HEK293 (cell line): ENCODE data around the gene CEP83.

Source experiments
- CTCF ChIA-PET: fragments of 350-600 bp; formaldehyde crosslinking; extraction: SDS; loops from one replicate; lab custom pipeline; 2021; ENCODE audit warnings: antibody characterized with exemption; lab: Yijun Ruan, JAX
- POLR2A ChIA-PET: fragments of 300-600 bp; formaldehyde crosslinking; extraction: SDS; loops from one replicate; lab custom pipeline; 2020; ENCODE audit warnings: antibody characterized with exemption, inconsistent platforms; lab: Yijun Ruan, JAX
- H3K27ac ChIP-seq: fragments of 200-500 bp; sonication (Bioruptor generic); 2 replicates; pipeline ENCODE4 v1.5.1; 2014; ENCODE audit warnings: low read depth, low read length, control low read depth, inconsistent platforms; ENCODE audit errors: extremely low read depth
- H3K36me3 ChIP-seq, 2 experiments: fragments of 200-500 bp in 1 of 2; sonication (Bioruptor generic) in 1 of 2; 1 replicate in 1 of 2; 2 replicates in 1 of 2; pipeline ENCODE4 v1.5.1; 2014 to 2017; ENCODE audit warnings: inconsistent platforms in 2 of 2, low read length in 2 of 2; ENCODE audit not compliant: control insufficient read depth in 2 of 2, insufficient read depth in 1 of 2
- H3K4me1 ChIP-seq: fragments of 200-500 bp; sonication (Bioruptor generic); 2 replicates; pipeline ENCODE4 v1.5.1; 2014; ENCODE audit warnings: mild to moderate bottlenecking, low read length, inconsistent platforms; ENCODE audit not compliant: control insufficient read depth, insufficient read depth
- H3K4me3 ChIP-seq: 2 replicates; pipeline ENCODE4 v1.5.1; 2011; ENCODE audit warnings: low read depth, mild to moderate bottlenecking, control low read depth, low read length, moderate library complexity
- H3K9me3 ChIP-seq: fragments of 200-500 bp; sonication (Bioruptor generic); 2 replicates; pipeline ENCODE4 v1.5.1; 2014; ENCODE audit warnings: low read depth, low read length, inconsistent platforms; ENCODE audit not compliant: control insufficient read depth, insufficient read depth
- FEZF1 ChIP-seq: fragments of 450-650 bp; formaldehyde crosslinking; IDR thresholded peaks from 2 replicates; pipeline ENCODE4 v1.5.1; 2016; ENCODE audit warnings: missing biosample characterization, missing genetic modification characterization
- KLF1 ChIP-seq: fragments of 450-650 bp; formaldehyde crosslinking; IDR thresholded peaks from 2 replicates; pipeline ENCODE4 v1.5.1; 2016; ENCODE audit warnings: missing biosample characterization, missing genetic modification characterization
- ZBTB1 ChIP-seq: fragments of 450-650 bp; formaldehyde crosslinking; IDR thresholded peaks from 2 replicates; pipeline ENCODE4 v1.5.1; 2016; ENCODE audit warnings: missing biosample characterization, missing genetic modification characterization
- ZBTB21 ChIP-seq: fragments of 450-650 bp; formaldehyde crosslinking; IDR thresholded peaks from 2 replicates; pipeline ENCODE4 v1.5.1; 2017; ENCODE audit warnings: missing biosample characterization, missing genetic modification characterization
- ZNF169 ChIP-seq: fragments of 450-650 bp; formaldehyde crosslinking; IDR thresholded peaks from 2 replicates; pipeline ENCODE4 v1.5.1; 2016; ENCODE audit warnings: missing biosample characterization, missing genetic modification characterization
- ZNF211 ChIP-seq: fragments of 450-650 bp; formaldehyde crosslinking; IDR thresholded peaks from 2 replicates; pipeline ENCODE4 v1.5.1; 2016; ENCODE audit warnings: low read depth, missing biosample characterization, missing genetic modification characterization
- ZNF37A ChIP-seq: fragments of 450-650 bp; IDR thresholded peaks from 2 replicates; pipeline ENCODE4 v1.5.1; 2018; ENCODE audit warnings: missing biosample characterization, missing genetic modification characterization
- ZNF530 ChIP-seq: fragments of 450-650 bp; formaldehyde crosslinking; IDR thresholded peaks from 2 replicates; pipeline ENCODE4 v1.5.1; 2016; ENCODE audit warnings: low read depth, missing biosample characterization, missing genetic modification characterization
- ZNF610 ChIP-seq: fragments of 450-650 bp; formaldehyde crosslinking; IDR thresholded peaks from 2 replicates; pipeline ENCODE4 v1.5.1; 2016; ENCODE audit warnings: missing biosample characterization, missing genetic modification characterization, borderline replicate concordance
- ZNF629 ChIP-seq: fragments of 450-650 bp; formaldehyde crosslinking; IDR thresholded peaks from 2 replicates; pipeline ENCODE4 v1.5.1; 2017; ENCODE audit warnings: missing biosample characterization, missing genetic modification characterization
- ZNF707 ChIP-seq: fragments of 450-650 bp; formaldehyde crosslinking; IDR thresholded peaks from 2 replicates; pipeline ENCODE4 v1.5.1; 2016; ENCODE audit warnings: missing biosample characterization, missing genetic modification characterization
- ZNF747 ChIP-seq: fragments of 450-650 bp; formaldehyde crosslinking; IDR thresholded peaks from 2 replicates; pipeline ENCODE4 v1.5.1; 2016; ENCODE audit warnings: missing biosample characterization, missing genetic modification characterization
- ZNF768 ChIP-seq: fragments of 450-650 bp; formaldehyde crosslinking; IDR thresholded peaks from 2 replicates; pipeline ENCODE4 v1.5.1; 2018; ENCODE audit warnings: missing biosample characterization, mild to moderate bottlenecking, missing genetic modification characterization
- ZNF785 ChIP-seq: fragments of 450-650 bp; formaldehyde crosslinking; IDR thresholded peaks from 2 replicates; pipeline ENCODE4 v1.5.1; 2016; ENCODE audit warnings: missing biosample characterization, missing genetic modification characterization
- TF ChIP-seq, protein P1 (sequence below): fragments of 450-650 bp; formaldehyde crosslinking; IDR thresholded peaks from 2 replicates; pipeline ENCODE4 v1.5.1; 2016; ENCODE audit warnings: missing biosample characterization, missing genetic modification characterization
- TF ChIP-seq, protein P2 (sequence below): fragments of 450-650 bp; formaldehyde crosslinking; IDR thresholded peaks from 2 replicates; pipeline ENCODE4 v1.5.1; 2017; ENCODE audit warnings: missing biosample characterization, missing genetic modification characterization
- TF ChIP-seq, protein P3 (sequence below): fragments of 450-650 bp; formaldehyde crosslinking; IDR thresholded peaks from 2 replicates; pipeline ENCODE4 v1.5.1; 2016; ENCODE audit warnings: missing biosample characterization, missing genetic modification characterization, borderline replicate concordance
- TF ChIP-seq, protein P4 (sequence below): fragments of 450-650 bp; formaldehyde crosslinking; conservative IDR thresholded peaks from 2 replicates; pipeline ENCODE4 v1.5.1; 2016; ENCODE audit warnings: low read depth, missing biosample characterization, missing genetic modification characterization

CEP83 gene

DNA sequence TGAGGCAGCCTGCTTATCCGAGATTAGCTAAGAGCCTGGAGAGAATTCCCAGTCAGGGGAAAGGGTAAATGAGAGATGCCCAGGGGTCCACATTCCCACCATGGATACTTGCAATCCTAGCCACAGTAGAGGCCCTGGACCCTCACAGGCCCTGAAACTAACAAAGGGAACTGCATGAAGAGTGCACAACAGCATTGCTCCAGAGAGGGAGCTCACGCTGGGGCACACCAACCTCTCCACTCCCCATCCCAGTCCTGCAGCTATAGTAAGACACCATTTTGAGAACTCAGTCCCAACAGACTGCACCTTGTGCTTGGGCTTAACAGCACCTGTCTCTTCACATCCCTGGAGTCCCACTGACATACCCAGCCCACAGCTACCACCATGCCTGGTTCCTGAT is 30.5 kb downstream of the CEP83 start (continued):
- TF ChIP-seq ZNF707 (tag by site-specific recombination) (no peak), ZNF211 (tag by site-specific recombination) (no peak), KLF1 (tag by site-specific recombination) (no peak), ZNF768 (tag by site-specific recombination) (no peak), ZNF747 (tag by site-specific recombination) (no peak)
- TF ChIP-seq, protein P1, sequence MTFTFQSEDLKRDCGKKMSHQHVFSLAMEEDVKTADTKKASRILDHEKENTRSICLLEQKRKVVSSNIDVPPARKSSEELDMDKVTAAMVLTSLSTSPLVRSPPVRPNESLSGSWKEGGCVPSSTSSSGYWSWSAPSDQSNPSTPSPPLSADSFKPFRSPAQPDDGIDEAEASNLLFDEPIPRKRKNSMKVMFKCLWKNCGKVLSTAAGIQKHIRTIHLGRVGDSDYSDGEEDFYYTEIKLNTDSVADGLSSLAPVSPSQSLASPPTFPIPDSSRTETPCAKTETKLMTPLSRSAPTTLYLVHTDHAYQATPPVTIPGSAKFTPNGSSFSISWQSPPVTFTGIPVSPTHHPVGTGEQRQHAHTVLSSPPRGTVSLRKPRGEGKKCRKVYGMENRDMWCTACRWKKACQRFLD (tag by site-specific recombination), result no peak

DNA sequence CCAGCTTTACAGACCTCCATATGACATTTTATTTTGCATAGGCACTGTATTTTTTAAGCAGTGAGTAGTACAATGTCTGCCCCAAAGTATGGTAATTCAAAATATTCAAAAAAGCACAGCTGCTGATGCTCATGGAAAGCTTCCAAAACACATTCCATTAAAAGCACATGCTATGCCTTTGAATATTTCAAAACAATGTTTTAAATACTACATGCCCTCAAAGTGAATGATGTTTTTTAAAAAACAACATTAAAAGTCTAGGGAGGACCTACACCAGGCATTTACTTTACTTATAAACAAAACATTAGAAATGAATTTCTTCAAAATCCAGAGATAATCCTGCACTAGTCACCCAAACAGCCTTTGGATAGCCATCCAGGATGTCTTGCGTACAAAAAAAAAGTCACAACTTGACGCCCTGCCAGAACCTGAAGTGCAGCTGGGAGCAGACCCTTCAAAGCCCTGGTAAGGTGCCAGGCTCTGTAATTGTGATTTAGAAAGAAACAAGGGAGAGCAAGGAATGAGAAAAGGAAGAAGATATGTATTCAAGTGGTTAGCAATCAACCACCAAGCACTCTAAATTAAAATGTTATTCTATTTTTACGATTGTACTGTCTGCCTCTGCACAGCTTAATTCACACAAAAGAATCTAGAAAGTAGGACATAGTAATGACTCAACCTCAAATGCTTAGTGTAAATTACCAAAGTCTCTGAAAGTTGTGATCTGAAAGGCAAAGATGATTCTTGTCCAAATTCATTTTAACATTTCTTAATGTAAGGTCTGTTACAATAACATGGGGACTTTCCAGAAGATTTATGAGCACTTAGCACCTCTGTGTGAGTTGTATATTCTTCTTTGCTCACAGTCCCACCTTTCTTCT is 31.9 kb downstream of the CEP83 start:
- no peak overlapping the region for H3K27ac ChIP-seq
- POLR2A ChIA-PET, result no interaction called here
- TF ChIP-seq, protein P2, sequence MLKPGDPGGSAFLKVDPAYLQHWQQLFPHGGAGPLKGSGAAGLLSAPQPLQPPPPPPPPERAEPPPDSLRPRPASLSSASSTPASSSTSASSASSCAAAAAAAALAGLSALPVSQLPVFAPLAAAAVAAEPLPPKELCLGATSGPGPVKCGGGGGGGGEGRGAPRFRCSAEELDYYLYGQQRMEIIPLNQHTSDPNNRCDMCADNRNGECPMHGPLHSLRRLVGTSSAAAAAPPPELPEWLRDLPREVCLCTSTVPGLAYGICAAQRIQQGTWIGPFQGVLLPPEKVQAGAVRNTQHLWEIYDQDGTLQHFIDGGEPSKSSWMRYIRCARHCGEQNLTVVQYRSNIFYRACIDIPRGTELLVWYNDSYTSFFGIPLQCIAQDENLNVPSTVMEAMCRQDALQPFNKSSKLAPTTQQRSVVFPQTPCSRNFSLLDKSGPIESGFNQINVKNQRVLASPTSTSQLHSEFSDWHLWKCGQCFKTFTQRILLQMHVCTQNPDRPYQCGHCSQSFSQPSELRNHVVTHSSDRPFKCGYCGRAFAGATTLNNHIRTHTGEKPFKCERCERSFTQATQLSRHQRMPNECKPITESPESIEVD, result peak; percentile 64; the same call in 1 of the 2 replicates
- TF ChIP-seq ZNF785 (tag by site-specific recombination), result no peak
- TF ChIP-seq, all 188 proteins: peak for 1

DNA sequence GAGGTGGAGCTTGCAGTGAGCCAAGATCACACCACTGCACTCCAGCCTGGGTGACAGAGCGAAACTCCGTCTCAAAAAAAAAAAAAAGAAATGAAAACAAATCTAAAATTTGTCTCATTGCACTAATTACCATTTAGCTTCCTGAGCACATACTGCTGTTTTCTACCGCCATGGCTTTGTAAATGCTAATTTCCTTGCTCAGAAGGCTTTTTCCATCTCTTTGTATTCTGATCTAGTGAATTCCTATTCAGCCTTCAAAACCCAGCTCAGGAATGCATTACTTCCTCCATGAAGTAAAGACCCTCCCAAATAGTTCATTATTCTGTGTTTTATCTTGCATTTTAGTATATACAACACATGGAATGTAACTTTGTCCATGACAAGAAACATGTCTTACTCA is 33.6 kb downstream of the CEP83 start:
- CTCF ChIA-PET, result interaction anchor here (0.6 kb wide), 1 partner anchor 230 kb away, joined by 4 read pairs; no protein-coding TSS in a partner anchor
- H3K4me1 ChIP-seq, result peaks cover 10% of the 10 kb centered on the region; the same call in 1 of the 2 replicates
- no peak overlapping the region for H3K27ac ChIP-seq
- POLR2A ChIA-PET, result no interaction called here
- no peaks in the 10 kb centered on the region for H3K36me3 ChIP-seq
- H3K4me3 ChIP-seq, result no peak overlapping the region
- H3K9me3 ChIP-seq, result no peaks in the 10 kb centered on the region
- TF ChIP-seq ZNF169 (no peak), ZBTB21 (tag by site-specific recombination) (no peak), FEZF1 (tag by site-specific recombination) (no peak), ZNF747 (tag by site-specific recombination) (no peak), ZBTB1 (tag by site-specific recombination) (no peak), ZNF610 (tag by site-specific recombination) (no peak), ZNF629 (tag by site-specific recombination) (no peak), ZNF37A (tag by site-specific recombination) (no peak), ZNF530 (no peak)
- TF ChIP-seq, protein P3, sequence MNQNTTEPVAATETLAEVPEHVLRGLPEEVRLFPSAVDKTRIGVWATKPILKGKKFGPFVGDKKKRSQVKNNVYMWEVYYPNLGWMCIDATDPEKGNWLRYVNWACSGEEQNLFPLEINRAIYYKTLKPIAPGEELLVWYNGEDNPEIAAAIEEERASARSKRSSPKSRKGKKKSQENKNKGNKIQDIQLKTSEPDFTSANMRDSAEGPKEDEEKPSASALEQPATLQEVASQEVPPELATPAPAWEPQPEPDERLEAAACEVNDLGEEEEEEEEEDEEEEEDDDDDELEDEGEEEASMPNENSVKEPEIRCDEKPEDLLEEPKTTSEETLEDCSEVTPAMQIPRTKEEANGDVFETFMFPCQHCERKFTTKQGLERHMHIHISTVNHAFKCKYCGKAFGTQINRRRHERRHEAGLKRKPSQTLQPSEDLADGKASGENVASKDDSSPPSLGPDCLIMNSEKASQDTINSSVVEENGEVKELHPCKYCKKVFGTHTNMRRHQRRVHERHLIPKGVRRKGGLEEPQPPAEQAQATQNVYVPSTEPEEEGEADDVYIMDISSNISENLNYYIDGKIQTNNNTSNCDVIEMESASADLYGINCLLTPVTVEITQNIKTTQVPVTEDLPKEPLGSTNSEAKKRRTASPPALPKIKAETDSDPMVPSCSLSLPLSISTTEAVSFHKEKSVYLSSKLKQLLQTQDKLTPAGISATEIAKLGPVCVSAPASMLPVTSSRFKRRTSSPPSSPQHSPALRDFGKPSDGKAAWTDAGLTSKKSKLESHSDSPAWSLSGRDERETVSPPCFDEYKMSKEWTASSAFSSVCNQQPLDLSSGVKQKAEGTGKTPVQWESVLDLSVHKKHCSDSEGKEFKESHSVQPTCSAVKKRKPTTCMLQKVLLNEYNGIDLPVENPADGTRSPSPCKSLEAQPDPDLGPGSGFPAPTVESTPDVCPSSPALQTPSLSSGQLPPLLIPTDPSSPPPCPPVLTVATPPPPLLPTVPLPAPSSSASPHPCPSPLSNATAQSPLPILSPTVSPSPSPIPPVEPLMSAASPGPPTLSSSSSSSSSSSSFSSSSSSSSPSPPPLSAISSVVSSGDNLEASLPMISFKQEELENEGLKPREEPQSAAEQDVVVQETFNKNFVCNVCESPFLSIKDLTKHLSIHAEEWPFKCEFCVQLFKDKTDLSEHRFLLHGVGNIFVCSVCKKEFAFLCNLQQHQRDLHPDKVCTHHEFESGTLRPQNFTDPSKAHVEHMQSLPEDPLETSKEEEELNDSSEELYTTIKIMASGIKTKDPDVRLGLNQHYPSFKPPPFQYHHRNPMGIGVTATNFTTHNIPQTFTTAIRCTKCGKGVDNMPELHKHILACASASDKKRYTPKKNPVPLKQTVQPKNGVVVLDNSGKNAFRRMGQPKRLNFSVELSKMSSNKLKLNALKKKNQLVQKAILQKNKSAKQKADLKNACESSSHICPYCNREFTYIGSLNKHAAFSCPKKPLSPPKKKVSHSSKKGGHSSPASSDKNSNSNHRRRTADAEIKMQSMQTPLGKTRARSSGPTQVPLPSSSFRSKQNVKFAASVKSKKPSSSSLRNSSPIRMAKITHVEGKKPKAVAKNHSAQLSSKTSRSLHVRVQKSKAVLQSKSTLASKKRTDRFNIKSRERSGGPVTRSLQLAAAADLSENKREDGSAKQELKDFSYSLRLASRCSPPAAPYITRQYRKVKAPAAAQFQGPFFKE (tag by site-specific recombination), result no peak
- TF ChIP-seq, protein P4, sequence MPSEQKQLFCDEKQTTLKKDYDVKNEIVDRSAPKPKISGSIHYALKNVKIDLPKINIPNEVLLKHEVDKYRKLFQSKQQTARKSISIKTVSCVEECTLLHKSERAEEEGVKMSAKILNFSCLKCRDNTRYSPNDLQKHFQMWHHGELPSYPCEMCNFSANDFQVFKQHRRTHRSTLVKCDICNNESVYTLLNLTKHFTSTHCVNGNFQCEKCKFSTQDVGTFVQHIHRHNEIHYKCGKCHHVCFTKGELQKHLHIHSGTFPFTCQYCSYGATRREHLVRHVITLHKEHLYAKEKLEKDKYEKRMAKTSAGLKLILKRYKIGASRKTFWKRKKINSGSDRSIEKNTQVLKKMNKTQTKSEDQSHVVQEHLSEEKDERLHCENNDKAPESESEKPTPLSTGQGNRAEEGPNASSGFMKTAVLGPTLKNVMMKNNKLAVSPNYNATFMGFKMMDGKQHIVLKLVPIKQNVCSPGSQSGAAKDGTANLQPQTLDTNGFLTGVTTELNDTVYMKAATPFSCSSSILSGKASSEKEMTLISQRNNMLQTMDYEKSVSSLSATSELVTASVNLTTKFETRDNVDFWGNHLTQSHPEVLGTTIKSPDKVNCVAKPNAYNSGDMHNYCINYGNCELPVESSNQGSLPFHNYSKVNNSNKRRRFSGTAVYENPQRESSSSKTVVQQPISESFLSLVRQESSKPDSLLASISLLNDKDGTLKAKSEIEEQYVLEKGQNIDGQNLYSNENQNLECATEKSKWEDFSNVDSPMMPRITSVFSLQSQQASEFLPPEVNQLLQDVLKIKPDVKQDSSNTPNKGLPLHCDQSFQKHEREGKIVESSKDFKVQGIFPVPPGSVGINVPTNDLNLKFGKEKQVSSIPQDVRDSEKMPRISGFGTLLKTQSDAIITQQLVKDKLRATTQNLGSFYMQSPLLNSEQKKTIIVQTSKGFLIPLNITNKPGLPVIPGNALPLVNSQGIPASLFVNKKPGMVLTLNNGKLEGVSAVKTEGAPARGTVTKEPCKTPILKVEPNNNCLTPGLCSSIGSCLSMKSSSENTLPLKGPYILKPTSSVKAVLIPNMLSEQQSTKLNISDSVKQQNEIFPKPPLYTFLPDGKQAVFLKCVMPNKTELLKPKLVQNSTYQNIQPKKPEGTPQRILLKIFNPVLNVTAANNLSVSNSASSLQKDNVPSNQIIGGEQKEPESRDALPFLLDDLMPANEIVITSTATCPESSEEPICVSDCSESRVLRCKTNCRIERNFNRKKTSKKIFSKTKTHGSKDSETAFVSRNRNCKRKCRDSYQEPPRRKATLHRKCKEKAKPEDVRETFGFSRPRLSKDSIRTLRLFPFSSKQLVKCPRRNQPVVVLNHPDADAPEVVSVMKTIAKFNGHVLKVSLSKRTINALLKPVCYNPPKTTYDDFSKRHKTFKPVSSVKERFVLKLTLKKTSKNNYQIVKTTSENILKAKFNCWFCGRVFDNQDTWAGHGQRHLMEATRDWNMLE (tag by site-specific recombination), result no peak

More for the DNA sequence above, 31.9 kb downstream of the CEP83 start:
- Histone ChIP-seq H3K9me3 (no peaks in the 10 kb centered on the region), H3K4me3 (no peak overlapping the region), H3K4me1 (peaks cover 10% of the 10 kb centered on the region; the same call in 1 of the 2 replicates), H3K36me3 (no peaks in the 10 kb centered on the region)
- CTCF ChIA-PET, result no interaction called here
